ENCODE results near the gene ZBTB46.

DNA sequence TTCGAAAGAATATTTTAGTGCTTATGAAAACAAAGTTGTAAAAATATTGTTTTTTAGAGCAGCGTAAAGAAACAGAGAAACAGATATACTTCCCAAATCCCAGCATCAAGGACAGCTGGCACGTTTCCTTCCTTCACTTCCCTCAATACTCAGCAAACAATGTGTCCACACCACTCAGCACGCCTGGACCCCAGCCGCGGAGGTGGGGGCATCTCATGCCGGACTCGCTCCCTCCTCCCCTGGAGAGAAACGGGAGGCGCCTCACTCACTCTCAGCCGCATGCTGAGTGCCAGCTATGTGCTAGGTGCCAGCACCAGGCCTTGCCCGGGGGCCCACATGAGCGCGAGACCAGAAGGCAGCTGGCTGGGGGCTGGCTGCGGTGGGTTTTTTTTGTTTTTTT is 56.8 kb downstream of the ZBTB46 start:
- TF ChIP-seq, protein P1, sequence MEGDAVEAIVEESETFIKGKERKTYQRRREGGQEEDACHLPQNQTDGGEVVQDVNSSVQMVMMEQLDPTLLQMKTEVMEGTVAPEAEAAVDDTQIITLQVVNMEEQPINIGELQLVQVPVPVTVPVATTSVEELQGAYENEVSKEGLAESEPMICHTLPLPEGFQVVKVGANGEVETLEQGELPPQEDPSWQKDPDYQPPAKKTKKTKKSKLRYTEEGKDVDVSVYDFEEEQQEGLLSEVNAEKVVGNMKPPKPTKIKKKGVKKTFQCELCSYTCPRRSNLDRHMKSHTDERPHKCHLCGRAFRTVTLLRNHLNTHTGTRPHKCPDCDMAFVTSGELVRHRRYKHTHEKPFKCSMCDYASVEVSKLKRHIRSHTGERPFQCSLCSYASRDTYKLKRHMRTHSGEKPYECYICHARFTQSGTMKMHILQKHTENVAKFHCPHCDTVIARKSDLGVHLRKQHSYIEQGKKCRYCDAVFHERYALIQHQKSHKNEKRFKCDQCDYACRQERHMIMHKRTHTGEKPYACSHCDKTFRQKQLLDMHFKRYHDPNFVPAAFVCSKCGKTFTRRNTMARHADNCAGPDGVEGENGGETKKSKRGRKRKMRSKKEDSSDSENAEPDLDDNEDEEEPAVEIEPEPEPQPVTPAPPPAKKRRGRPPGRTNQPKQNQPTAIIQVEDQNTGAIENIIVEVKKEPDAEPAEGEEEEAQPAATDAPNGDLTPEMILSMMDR (IDR thresholded peaks at IDR 0.05), result no peak
- no peak for TF ChIP-seq ZFX (IDR thresholded peaks at IDR 0.05; ENCODE audit: borderline replicate concordance)

Data from 22Rv1 (cell line).